GM12864 (cell line): ENCODE data around the gene DNAH12.

Experiments used
- DNase-seq: peaks from one replicate; pipeline ENCODE4 v3.0.0-alpha.2; 2011; ENCODE audit warnings: low read depth
- H3K4me3 ChIP-seq: 2 replicates; pipeline ENCODE4 v1.5.1; 2011; ENCODE audit warnings: mild to moderate bottlenecking, low read depth, low read length, control low read depth
- CTCF ChIP-seq: IDR thresholded peaks from 2 replicates; pipeline ENCODE4 v1.5.1; 2011; ENCODE audit warnings: low read depth, mild to moderate bottlenecking, moderate library complexity, low read length, control low read depth, inconsistent platforms; ENCODE audit errors: missing control alignments

DNAH12 gene

GRCh38 chr3:57402675-57403074 lies 141.5 kb downstream of the DNAH12 start:
- TF ChIP-seq CTCF: no peak
- H3K4me3 ChIP-seq: no peak overlapping the region
- no peak for DNase-seq

GRCh38 chr3:57397175-57398026 lies 146.7 kb downstream of the DNAH12 start:
- H3K4me3 ChIP-seq: no peak overlapping the region
- DNase-seq: peak; percentile 49
- peak; percentile 97 for TF ChIP-seq CTCF

GRCh38 chr3:57393977-57394376 lies 150.2 kb downstream of the DNAH12 start:
- TF ChIP-seq CTCF: no peak
- no peak for DNase-seq
- no peak overlapping the region for H3K4me3 ChIP-seq

- H3K4me3 ChIP-seq: no peak overlapping the region
- no peak for TF ChIP-seq CTCF
- no peak for DNase-seq
These were observed 152.4 kb downstream of the DNAH12 start for GRCh38 chr3:57391767-57392166.

- TF ChIP-seq CTCF: no peak
- no peak overlapping the region for H3K4me3 ChIP-seq
- no peak for DNase-seq
These were observed 154.9 kb downstream of the DNAH12 start for GRCh38 chr3:57389271-57389670.

- no peak for TF ChIP-seq CTCF
- DNase-seq: no peak
- H3K4me3 ChIP-seq: no peak overlapping the region
These were observed 157.8 kb downstream of the DNAH12 start for GRCh38 chr3:57386307-57386706.

- no peak for TF ChIP-seq CTCF
- H3K4me3 ChIP-seq: no peak overlapping the region
- DNase-seq: no peak
These were observed 158.6 kb downstream of the DNAH12 start for GRCh38 chr3:57385498-57385897.
